Measurements from ENCODE around the gene GGTA1. TPM values are rescaled to one million over a fixed set of nuclear protein-coding genes. Genes with fewer than 3 reads are reported as not detected.

GGTA1 gene
- total and polyA plus RNA-seq, 2 of the 8 experiments (the other 6 are each of a cell fraction or from before 2014, with no cell fraction given), result not detected

GRCh38 chr9:121537283-121537682 lies 37.6 kb upstream of the GGTA1 start (continued):
- no peak for TF ChIP-seq RNF2 (IDR thresholded peaks at IDR 0.05; ENCODE audit: borderline replicate concordance, low read depth, low read length, missing control alignments, poor library complexity, severe bottlenecking)
- TF ChIP-seq EGR1 (IDR thresholded peaks at IDR 0.05; ENCODE audit: borderline replicate concordance, low read depth, low read length), result no peak
- TF ChIP-seq TAF1 (IDR thresholded peaks at IDR 0.05; ENCODE audit: low read depth, low read length), result no peak
- no peak for TF ChIP-seq BRCA1 (IDR thresholded peaks at IDR 0.05; ENCODE audit: low read depth, low read length)
- no peak for TF ChIP-seq KDM1A (IDR thresholded peaks at IDR 0.05; ENCODE audit: borderline replicate concordance, low read length)
- TF ChIP-seq HDAC2 (IDR thresholded peaks at IDR 0.05; ENCODE audit: borderline replicate concordance in 1 of 2, low read depth in 2 of 2, low read length in 2 of 2), result no peak
- TF ChIP-seq CTBP2 (IDR thresholded peaks at IDR 0.05; ENCODE audit: borderline replicate concordance, insufficient read depth, insufficient read length, low read length), result no peak
- no peak for TF ChIP-seq SIN3A (conservative IDR thresholded peaks at IDR 0.05 in 1 of 2, IDR thresholded peaks at IDR 0.05 in 1 of 2; ENCODE audit: low read depth in 1 of 2, low read length in 2 of 2)

Measured in H1 (cell line).